MM.1S (cell line): ENCODE data around the gene SPATS2.
A peak's percentile ranks its signal among the peaks of the same experiment; 100 is the strongest.

ENCODE experiments used
- DNase-seq: peaks from one replicate; pipeline ENCODE4 v3.0.0-alpha.2; 2015
- H2AFZ ChIP-seq: fragments of 300-600 bp; sonication (generic); 2 replicates; pipeline ENCODE4 v1.6.0; 2016; ENCODE audit warnings: antibody characterized with exemption, low read length
- H3F3A ChIP-seq: fragments of 300-600 bp; sonication (generic); 2 replicates; pipeline ENCODE4 v1.6.1; 2016; ENCODE audit warnings: mild to moderate bottlenecking, antibody characterized with exemption, low read length, moderate library complexity, mixed read lengths; ENCODE audit not compliant: insufficient read depth
- H3K27ac ChIP-seq: fragments of 300-600 bp; sonication (generic); 2 replicates; pipeline ENCODE4 v1.5.1; 2016; ENCODE audit warnings: mild to moderate bottlenecking, low read length
- H3K27me3 ChIP-seq: fragments of 300-600 bp; sonication (generic); replicated peaks from 2 replicates; pipeline ENCODE4 v1.6.0; 2016; ENCODE audit warnings: low read length; ENCODE audit not compliant: insufficient read depth
- H3K36me3 ChIP-seq: fragments of 300-600 bp; sonication (generic); replicated peaks from 2 replicates; pipeline ENCODE4 v1.6.1; 2016; ENCODE audit warnings: mild to moderate bottlenecking, low read length, mixed read lengths; ENCODE audit not compliant: insufficient read depth
- H3K4me1 ChIP-seq: fragments of 300-600 bp; sonication (generic); 2 replicates; pipeline ENCODE4 v1.6.1; 2016; ENCODE audit warnings: low read length, mixed read lengths
- H3K4me2 ChIP-seq: fragments of 300-600 bp; sonication (generic); 2 replicates; pipeline ENCODE4 v1.6.0; 2016; ENCODE audit warnings: low read depth, low read length
- H3K4me3 ChIP-seq: fragments of 300-600 bp; sonication (generic); 2 replicates; pipeline ENCODE4 v1.5.1; 2016; ENCODE audit warnings: low read length, mixed read lengths
- H3K79me2 ChIP-seq: fragments of 300-600 bp; sonication (generic); 2 replicates; pipeline ENCODE4 v1.6.1; 2016; ENCODE audit warnings: mixed run types, low read length, mixed read lengths
- H3K9ac ChIP-seq: fragments of 300-600 bp; sonication (generic); 2 replicates; pipeline ENCODE4 v1.6.1; 2016; ENCODE audit warnings: low read length, mixed read lengths
- H3K9me2 ChIP-seq: fragments of 300-600 bp; sonication (generic); replicated peaks from 2 replicates; pipeline ENCODE4 v1.6.1; 2016; ENCODE audit warnings: mild to moderate bottlenecking, low read length, mixed read lengths; ENCODE audit not compliant: insufficient read depth
- H3K9me3 ChIP-seq: fragments of 300-600 bp; sonication (generic); replicated peaks from 2 replicates; pipeline ENCODE4 v1.6.1; 2016; ENCODE audit warnings: mild to moderate bottlenecking, low read length, mixed read lengths; ENCODE audit not compliant: insufficient read depth
- H4K20me1 ChIP-seq: fragments of 300-600 bp; sonication (generic); 2 replicates; pipeline ENCODE4 v1.6.1; 2016; ENCODE audit warnings: mild to moderate bottlenecking, low read length, moderate library complexity, mixed read lengths; ENCODE audit not compliant: insufficient read depth
- CTCF ChIP-seq: fragments of 300-600 bp; sonication (generic); IDR thresholded peaks from 2 replicates; pipeline ENCODE4 v1.5.1; 2016; ENCODE audit warnings: antibody characterized with exemption, low read length, mixed read lengths
- EZH2 ChIP-seq: fragments of 300-600 bp; sonication (generic); optimal IDR thresholded peaks from 2 replicates; pipeline ENCODE3; 2017; ENCODE audit warnings: low read depth, mild to moderate bottlenecking, antibody characterized with exemption, low read length, mixed read lengths
- EZH2phosphoT487 ChIP-seq: fragments of 300-600 bp; sonication (generic); IDR thresholded peaks from 2 replicates; pipeline ENCODE4 v1.6.1; 2018; ENCODE audit warnings: antibody characterized with exemption, low read length

The SPATS2 gene

GRCh38 chr12:49537231-49537751 lies 170.0 kb downstream of the SPATS2 start:
- peak overlapping the region; percentile 39; the same call in 1 of the 2 replicates for H3K4me3 ChIP-seq
- TF ChIP-seq EZH2phosphoT487 (no peak), EZH2 (no peak), CTCF (no peak)
- H3K9ac ChIP-seq = no peak overlapping the region
- H3K9me2 ChIP-seq = no peaks in the 10 kb centered on the region
- 0 out of 2 replicates have a peak, but pooled peaks cover 10% of the 10 kb centered on the region for H3F3A ChIP-seq
- no peaks in the 10 kb centered on the region for H3K79me2 ChIP-seq
- H2AFZ ChIP-seq = no peak overlapping the region
- H3K4me1 ChIP-seq = no peaks in the 10 kb centered on the region
- H3K36me3 ChIP-seq = no peaks in the 10 kb centered on the region
- H4K20me1 ChIP-seq = no peaks in the 10 kb centered on the region
- DNase-seq = no peak
- no peak overlapping the region for H3K27ac ChIP-seq
- peaks cover 35% of the 10 kb centered on the region for H3K27me3 ChIP-seq
- H3K9me3 ChIP-seq = no peaks in the 10 kb centered on the region
- H3K4me2 ChIP-seq = peak overlapping the region; percentile 99; the same call in 1 of the 2 replicates

- H3K4me3 ChIP-seq = peak overlapping the region; percentile 57
- peak overlapping the region; percentile 99 for H3K4me2 ChIP-seq
- peaks cover 35% of the 10 kb centered on the region for H3K27me3 ChIP-seq
- no peaks in the 10 kb centered on the region for H3K9me3 ChIP-seq
- peak overlapping the region; percentile 16; the same call in 1 of the 2 replicates for H3K9ac ChIP-seq
- H4K20me1 ChIP-seq = no peaks in the 10 kb centered on the region
- no peak for TF ChIP-seq EZH2
- no peak for TF ChIP-seq EZH2phosphoT487
- TF ChIP-seq CTCF = peak; percentile 15; the same call in 1 of the 2 replicates
- no peaks in the 10 kb centered on the region for H3K79me2 ChIP-seq
- 0 out of 2 replicates have a peak, but pooled peaks cover 10% of the 10 kb centered on the region for H3F3A ChIP-seq
- H3K27ac ChIP-seq = no peak overlapping the region
- H2AFZ ChIP-seq = 0 out of 2 replicates have a peak overlapping the region, but pooled peaks have one; percentile 42
- peak; percentile 25 for DNase-seq
- H3K9me2 ChIP-seq = no peaks in the 10 kb centered on the region
- no peaks in the 10 kb centered on the region for H3K36me3 ChIP-seq
- H3K4me1 ChIP-seq = no peaks in the 10 kb centered on the region
These were observed 170.7 kb downstream of the SPATS2 start for GRCh38 chr12:49537752-49538509.

- Histone ChIP-seq H3K9ac (peak within 1 kb of the TSS; percentile 16; the same call in 1 of the 2 replicates), H3K27me3 (peaks cover 35% of the 10 kb centered on the region), H3K79me2 (no peaks in the 10 kb centered on the region), H4K20me1 (no peaks in the 10 kb centered on the region), H3K9me3 (no peaks in the 10 kb centered on the region), H3K9me2 (no peaks in the 10 kb centered on the region), H2AFZ (peak within 1 kb of the TSS; percentile 65; the same call in 1 of the 2 replicates), H3K4me3 (peak within 1 kb of the TSS; percentile 57), H3F3A (0 out of 2 replicates have a peak, but pooled peaks cover 10% of the 10 kb centered on the region), H3K36me3 (no peaks in the 10 kb centered on the region), H3K4me1 (no peaks in the 10 kb centered on the region), H3K27ac (no peak within 1 kb of the TSS), H3K4me2 (peak within 1 kb of the TSS; percentile 99)
- DNase-seq = peak; percentile 79
- no peak for TF ChIP-seq CTCF
- no peak for TF ChIP-seq EZH2
- TF ChIP-seq EZH2phosphoT487 = no peak
These were observed 171.5 kb downstream of the SPATS2 start, which contains the start of gene KCNH3 for GRCh38 chr12:49538510-49539403. KCNH3 (plus strand) TSS chr12:49539030; CDS start chr12:49539417, 387 bp downstream.
